Fibroblast of lung (primary cell): ENCODE measurements around the gene NIT2.

ENCODE experiments used
- EZH2 ChIP-seq: IDR thresholded peaks from 2 replicates; pipeline ENCODE4 v1.5.1; 2012; ENCODE audit warnings: low read length, control low read depth, mild to moderate bottlenecking; ENCODE audit errors: missing control alignments
- TF ChIP-seq, protein P1 (sequence below), 2 donors: IDR thresholded peaks in 1 of 2; conservative IDR thresholded peaks in 1 of 2; 1 replicate in 1 of 2; 2 replicates in 1 of 2; pipeline ENCODE4 v1.5.1; 2011 to 2012; ENCODE audit warnings: low read length in 2 of 2, control low read depth in 1 of 2, inconsistent platforms in 1 of 2, low read depth in 1 of 2, mild to moderate bottlenecking in 1 of 2

DNA sequence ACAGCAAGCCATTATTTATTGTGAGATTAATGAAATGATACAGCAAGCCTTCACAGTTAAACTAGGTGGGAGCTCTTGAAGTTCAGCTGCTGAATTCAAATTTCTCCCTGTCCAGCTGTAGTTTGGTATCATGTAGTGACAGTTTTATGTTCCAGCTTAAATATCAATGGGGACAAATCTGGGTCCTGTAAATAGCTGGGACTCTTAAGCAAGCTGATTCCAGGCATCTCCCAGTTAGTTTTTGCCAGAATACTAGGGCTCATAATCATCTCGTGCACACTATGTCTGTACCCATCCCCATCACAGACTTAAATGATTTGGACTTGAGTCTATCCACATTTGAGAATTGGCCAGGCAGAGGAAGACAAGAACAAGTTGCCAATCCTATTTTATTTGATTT lies 27.9 kb upstream of the NIT2 start:
- TF ChIP-seq, protein P1, sequence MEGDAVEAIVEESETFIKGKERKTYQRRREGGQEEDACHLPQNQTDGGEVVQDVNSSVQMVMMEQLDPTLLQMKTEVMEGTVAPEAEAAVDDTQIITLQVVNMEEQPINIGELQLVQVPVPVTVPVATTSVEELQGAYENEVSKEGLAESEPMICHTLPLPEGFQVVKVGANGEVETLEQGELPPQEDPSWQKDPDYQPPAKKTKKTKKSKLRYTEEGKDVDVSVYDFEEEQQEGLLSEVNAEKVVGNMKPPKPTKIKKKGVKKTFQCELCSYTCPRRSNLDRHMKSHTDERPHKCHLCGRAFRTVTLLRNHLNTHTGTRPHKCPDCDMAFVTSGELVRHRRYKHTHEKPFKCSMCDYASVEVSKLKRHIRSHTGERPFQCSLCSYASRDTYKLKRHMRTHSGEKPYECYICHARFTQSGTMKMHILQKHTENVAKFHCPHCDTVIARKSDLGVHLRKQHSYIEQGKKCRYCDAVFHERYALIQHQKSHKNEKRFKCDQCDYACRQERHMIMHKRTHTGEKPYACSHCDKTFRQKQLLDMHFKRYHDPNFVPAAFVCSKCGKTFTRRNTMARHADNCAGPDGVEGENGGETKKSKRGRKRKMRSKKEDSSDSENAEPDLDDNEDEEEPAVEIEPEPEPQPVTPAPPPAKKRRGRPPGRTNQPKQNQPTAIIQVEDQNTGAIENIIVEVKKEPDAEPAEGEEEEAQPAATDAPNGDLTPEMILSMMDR (conservative IDR thresholded peaks at IDR 0.05 in 1 of 2, IDR thresholded peaks at IDR 0.05 in 1 of 2; ENCODE audit: low read depth in 1 of 2, low read length in 2 of 2): no peak
- TF ChIP-seq EZH2: no peak
